Peyer's patch (tissue), 4 donors: ENCODE results near the gene CSNK1G1.

Source experiments
- POLR2A ChIP-seq, 2 donors: fragments of 450-650 bp; IDR thresholded peaks; one replicate each; pipeline ENCODE4 v1.5.1; 2017; ENCODE audit warnings: antibody characterized with exemption in 2 of 2, mild to moderate bottlenecking in 2 of 2, moderate library complexity in 2 of 2
- TF ChIP-seq, protein P1 (sequence below), 6 experiments: fragments of 450-650 bp in 4 of 6; fragments of 200-600 bp in 2 of 6; sonication (generic) in 1 of 6; IDR thresholded peaks; one replicate each; pipeline ENCODE4 v1.5.1; 2017 to 2019; ENCODE audit warnings: antibody characterized with exemption in 6 of 6, mild to moderate bottlenecking in 3 of 6, moderate library complexity in 1 of 6

DNA sequence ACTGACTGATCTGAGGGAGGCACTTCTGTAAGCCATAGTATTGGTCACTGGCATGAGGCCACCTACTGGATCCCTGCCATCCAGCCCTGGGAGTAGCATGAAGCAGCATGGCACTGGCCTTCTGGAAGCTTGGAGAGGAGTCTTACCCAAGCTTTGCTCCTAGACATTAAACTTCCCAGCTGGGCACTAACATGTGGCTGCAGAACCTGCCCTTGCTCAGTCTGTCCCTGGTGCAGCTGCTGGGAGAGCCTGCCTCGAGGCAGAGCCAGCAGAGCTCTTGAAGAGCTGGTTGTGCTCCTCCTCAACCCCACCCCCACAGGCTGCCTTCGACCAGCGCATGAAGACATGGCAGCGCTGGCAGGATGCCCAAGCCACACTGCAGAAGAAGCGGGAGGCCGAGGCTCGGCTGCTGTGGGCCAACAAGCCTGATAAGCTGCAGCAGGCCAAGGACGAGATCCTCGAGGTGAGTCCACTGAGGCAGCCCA lies 221.6 kb downstream of the CSNK1G1 start:
- TF ChIP-seq, protein P1, sequence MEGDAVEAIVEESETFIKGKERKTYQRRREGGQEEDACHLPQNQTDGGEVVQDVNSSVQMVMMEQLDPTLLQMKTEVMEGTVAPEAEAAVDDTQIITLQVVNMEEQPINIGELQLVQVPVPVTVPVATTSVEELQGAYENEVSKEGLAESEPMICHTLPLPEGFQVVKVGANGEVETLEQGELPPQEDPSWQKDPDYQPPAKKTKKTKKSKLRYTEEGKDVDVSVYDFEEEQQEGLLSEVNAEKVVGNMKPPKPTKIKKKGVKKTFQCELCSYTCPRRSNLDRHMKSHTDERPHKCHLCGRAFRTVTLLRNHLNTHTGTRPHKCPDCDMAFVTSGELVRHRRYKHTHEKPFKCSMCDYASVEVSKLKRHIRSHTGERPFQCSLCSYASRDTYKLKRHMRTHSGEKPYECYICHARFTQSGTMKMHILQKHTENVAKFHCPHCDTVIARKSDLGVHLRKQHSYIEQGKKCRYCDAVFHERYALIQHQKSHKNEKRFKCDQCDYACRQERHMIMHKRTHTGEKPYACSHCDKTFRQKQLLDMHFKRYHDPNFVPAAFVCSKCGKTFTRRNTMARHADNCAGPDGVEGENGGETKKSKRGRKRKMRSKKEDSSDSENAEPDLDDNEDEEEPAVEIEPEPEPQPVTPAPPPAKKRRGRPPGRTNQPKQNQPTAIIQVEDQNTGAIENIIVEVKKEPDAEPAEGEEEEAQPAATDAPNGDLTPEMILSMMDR (IDR thresholded peaks at IDR 0.05) = no peak
- TF ChIP-seq POLR2A (IDR thresholded peaks at IDR 0.05) = no peak
